ENCODE data around the gene S100PBP. TPM values are rescaled to one million over a fixed set of nuclear protein-coding genes. Genes with fewer than 3 reads are reported as not detected.

Gene S100PBP
- total and polyA plus RNA-seq, 3 donors from 2014 or later: 99.7 to 133 (median 120) TPM

GRCh38 chr1:32888134-32888533 lies 70.7 kb downstream of the S100PBP start:
- Histone ChIP-seq H3K27me3 (no peaks in the 10 kb centered on the region), H3K4me3 (no peak overlapping the region), H3K4me1 (peaks cover under 1% of the 10 kb centered on the region), H3K36me3 (ENCODE audit: low read depth, missing control alignments) (no peaks in the 10 kb centered on the region), H3K27ac (no peak overlapping the region), H3K9me3 (no peaks in the 10 kb centered on the region)
- DNase-seq: no peak
- intact Hi-C loops (cut with DNase I; ENCODE audit: low total_unique reads): no loop called here
- 95 to 96% methylated on average over 3 of the region's 3 CpGs for WGBS, 2 donors
- TF ChIP-seq CTCF (IDR thresholded peaks at IDR 0.05): no peak
- no peak for TF ChIP-seq POLR2A (IDR thresholded peaks at IDR 0.05)

DNA sequence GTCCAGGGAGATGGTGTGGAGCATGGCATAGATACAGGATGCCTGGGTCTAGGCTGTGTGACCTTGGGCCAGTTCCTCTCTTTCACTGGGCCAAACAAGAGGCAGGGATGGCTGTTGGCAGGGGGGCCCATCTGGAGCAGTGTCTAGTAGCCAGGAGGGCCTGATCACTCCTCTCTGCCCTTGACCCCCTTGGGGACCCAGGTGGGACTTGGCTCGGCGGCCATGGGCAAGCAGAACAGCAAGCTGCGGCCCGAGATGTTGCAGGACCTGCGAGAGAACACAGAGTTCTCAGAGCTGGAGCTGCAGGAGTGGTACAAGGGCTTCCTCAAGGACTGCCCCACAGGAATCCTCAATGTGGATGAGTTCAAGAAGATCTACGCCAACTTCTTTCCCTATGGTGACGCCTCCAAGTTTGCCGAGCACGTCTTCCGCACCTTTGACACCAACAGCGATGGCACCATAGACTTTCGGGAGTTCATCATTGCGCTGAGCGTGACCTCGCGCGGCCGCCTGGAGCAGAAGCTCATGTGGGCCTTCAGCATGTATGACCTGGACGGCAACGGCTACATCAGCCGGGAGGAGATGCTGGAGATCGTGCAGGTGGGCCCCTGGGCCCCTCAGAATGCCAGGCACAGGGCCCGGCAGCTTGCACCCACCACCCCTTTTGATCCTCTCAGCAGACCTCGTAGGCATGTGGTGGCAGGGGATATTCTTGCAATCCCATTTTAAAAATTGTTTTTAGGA lies 71.4 kb downstream of the S100PBP start:
- Histone ChIP-seq H3K27me3 (no peaks in the 10 kb centered on the region), H3K4me3 (no peak overlapping the region), H3K27ac (no peak overlapping the region), H3K36me3 (ENCODE audit: low read depth, missing control alignments) (no peaks in the 10 kb centered on the region), H3K4me1 (peaks cover 7% of the 10 kb centered on the region), H3K9me3 (no peaks in the 10 kb centered on the region)
- DNase-seq: no peak
- TF ChIP-seq POLR2A (IDR thresholded peaks at IDR 0.05) (no peak), CTCF (IDR thresholded peaks at IDR 0.05) (no peak)
- WGBS, 2 donors: 92 to 100% methylated on average over 7 to 24 of the region's 24 CpGs
- intact Hi-C loops (cut with DNase I; ENCODE audit: low total_unique reads): no loop called here

GRCh38 chr1:32889731-32890278 lies 72.4 kb downstream of the S100PBP start:
- intact Hi-C loops (cut with DNase I; ENCODE audit: low total_unique reads): no loop called here
- Histone ChIP-seq H3K27ac (no peak overlapping the region), H3K27me3 (no peaks in the 10 kb centered on the region), H3K4me3 (no peak overlapping the region), H3K4me1 (peaks cover 7% of the 10 kb centered on the region), H3K36me3 (ENCODE audit: low read depth, missing control alignments) (no peaks in the 10 kb centered on the region), H3K9me3 (no peaks in the 10 kb centered on the region)
- 84 to 92% methylated on average over 3 of the region's 3 CpGs for WGBS, 2 donors
- no peak for DNase-seq
- TF ChIP-seq POLR2A (IDR thresholded peaks at IDR 0.05): no peak
- TF ChIP-seq CTCF (IDR thresholded peaks at IDR 0.05): no peak

DNA sequence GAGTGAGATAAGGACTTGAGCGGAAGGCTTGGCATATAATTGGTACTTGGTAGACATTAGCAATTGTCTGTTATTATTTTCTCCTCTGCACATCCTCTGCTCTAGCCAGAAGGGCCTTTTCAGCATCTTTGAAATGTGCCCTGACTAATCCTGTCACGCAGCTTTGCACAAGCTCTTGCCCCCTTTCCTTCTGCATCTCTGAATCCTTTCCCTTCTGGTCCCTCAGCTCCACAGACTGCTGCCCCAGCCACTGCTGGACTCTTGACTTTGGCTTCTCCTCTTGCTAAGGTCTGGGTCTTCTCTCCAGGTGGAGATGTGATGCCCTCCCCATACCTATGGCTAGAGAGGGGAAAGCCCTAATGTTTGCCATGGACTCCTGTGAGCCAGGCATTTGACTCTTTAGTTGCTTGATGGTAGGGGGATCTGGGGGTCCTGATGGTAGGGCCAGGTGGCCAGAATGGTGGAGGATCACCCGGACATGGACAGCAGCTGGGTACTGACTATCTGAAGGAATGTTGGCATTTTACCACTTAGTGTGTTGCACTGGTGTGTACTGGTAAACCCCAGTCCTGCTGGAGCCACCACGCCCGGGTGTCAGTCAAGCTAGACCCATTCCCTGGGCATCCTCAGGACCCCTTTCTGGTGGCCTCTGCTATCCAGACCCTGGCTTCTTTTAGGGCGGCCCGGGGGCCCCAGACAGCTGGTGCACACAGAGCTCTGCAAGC lies 73.2 kb downstream of the S100PBP start:
- 91 to 92% methylated on average over 6 to 7 of the region's 7 CpGs for WGBS, 2 donors
- H3K27me3 ChIP-seq: no peaks in the 10 kb centered on the region
- no peaks in the 10 kb centered on the region for H3K9me3 ChIP-seq
- DNase-seq: no peak
- H3K36me3 ChIP-seq (ENCODE audit: low read depth, missing control alignments): no peaks in the 10 kb centered on the region
- TF ChIP-seq CTCF (IDR thresholded peaks at IDR 0.05) (no peak), POLR2A (IDR thresholded peaks at IDR 0.05) (no peak)
- intact Hi-C loops (cut with DNase I; ENCODE audit: low total_unique reads): no loop called here
- H3K27ac ChIP-seq: no peak overlapping the region
- no peak overlapping the region for H3K4me3 ChIP-seq
- peaks cover 7% of the 10 kb centered on the region for H3K4me1 ChIP-seq

All from testis (tissue), 3 donors.